Astrocyte of the spinal cord (primary cell): ENCODE measurements around the gene IFNAR1.
A peak's percentile ranks its signal among the peaks of the same experiment; 100 is the strongest.
"Not testable (repeated sequence)": the region's sequence is repeated elsewhere in the genome, so short reads cannot be mapped to it uniquely, and the experiment has no call there.

ENCODE experiments used
- DNase-seq: peaks from one replicate; pipeline ENCODE4 v3.0.0; 2011; ENCODE audit warnings: low read depth, low spot score
- H3K4me3 ChIP-seq: 2 replicates; pipeline ENCODE4 v1.5.1; 2011; ENCODE audit warnings: low read depth, mild to moderate bottlenecking, low read length, moderate library complexity
- in situ Hi-C: cut with HindIII; loops from 2 replicates; pipeline ENCODE4 v1.10.0; 2017; ENCODE audit warnings: low sequenced_read_pairs
- TF ChIP-seq, protein P1 (sequence below): IDR thresholded peaks from 2 replicates; pipeline ENCODE4 v1.5.1; 2012; ENCODE audit warnings: low read depth, mild to moderate bottlenecking, low read length, inconsistent platforms

IFNAR1 gene

DNA sequence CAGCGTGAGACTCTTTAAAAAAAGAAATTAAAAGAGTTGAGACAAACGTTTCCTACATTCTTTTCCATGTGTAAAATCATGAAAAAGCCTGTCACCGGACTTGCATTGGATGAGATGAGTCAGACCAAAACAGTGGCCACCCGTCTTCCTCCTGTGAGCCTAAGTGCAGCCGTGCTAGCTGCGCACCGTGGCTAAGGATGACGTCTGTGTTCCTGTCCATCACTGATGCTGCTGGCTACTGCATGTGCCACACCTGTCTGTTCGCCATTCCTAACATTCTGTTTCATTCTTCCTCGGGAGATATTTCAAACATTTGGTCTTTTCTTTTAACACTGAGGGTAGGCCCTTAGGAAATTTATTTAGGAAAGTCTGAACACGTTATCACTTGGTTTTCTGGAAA is 31.2 kb downstream of the IFNAR1 start:
- DNase-seq: no peak
- no peak overlapping the region for H3K4me3 ChIP-seq
- in situ Hi-C loops: no loop called here
- TF ChIP-seq, protein P1, sequence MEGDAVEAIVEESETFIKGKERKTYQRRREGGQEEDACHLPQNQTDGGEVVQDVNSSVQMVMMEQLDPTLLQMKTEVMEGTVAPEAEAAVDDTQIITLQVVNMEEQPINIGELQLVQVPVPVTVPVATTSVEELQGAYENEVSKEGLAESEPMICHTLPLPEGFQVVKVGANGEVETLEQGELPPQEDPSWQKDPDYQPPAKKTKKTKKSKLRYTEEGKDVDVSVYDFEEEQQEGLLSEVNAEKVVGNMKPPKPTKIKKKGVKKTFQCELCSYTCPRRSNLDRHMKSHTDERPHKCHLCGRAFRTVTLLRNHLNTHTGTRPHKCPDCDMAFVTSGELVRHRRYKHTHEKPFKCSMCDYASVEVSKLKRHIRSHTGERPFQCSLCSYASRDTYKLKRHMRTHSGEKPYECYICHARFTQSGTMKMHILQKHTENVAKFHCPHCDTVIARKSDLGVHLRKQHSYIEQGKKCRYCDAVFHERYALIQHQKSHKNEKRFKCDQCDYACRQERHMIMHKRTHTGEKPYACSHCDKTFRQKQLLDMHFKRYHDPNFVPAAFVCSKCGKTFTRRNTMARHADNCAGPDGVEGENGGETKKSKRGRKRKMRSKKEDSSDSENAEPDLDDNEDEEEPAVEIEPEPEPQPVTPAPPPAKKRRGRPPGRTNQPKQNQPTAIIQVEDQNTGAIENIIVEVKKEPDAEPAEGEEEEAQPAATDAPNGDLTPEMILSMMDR: no peak

DNA sequence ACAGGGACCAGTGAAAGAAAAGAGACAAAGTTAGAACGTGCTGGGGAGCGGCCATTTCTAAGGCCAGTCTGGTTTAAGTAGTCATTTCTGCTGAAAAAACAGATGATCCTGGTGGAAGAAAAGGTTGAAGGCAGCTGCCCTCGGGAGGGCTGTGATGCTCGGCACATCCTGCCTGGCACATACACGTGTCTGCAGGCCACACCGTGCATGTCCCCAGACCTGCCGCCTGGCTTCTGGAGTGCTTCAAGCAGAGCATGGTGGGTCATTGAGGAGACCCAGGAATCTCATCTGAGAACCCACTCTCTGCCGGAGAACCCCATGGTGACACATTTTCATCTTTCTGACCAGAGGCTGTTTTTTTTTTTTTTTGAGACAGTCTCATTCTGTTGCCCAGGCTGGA is 32.4 kb downstream of the IFNAR1 start:
- TF ChIP-seq, protein P1: no peak
- in situ Hi-C loops: no loop called here
- no peak for DNase-seq

DNA sequence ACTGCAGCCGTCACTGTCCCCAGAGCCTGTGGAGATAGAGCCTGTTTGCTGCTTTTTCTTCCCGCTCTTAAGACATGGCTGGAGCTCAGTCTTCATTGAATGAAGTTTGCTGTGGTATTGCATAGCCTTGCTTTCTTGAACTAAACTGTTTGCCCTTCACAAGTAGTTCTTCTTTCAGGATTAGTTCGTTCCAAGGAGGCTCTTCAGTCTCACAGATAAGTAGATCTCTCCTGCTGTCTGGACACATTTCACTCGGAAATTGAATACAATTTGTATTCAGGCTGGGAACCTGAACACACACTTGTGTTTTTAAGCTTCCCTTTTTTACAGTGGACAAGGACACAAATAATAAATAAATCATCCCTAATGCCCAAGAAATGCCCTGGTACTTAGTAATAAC is 34.7 kb downstream of the IFNAR1 start:
- H3K4me3 ChIP-seq: no peak overlapping the region
- in situ Hi-C loops: no loop called here
- TF ChIP-seq, protein P1: no peak
- DNase-seq: no peak

More for the DNA sequence above, 32.4 kb downstream of the IFNAR1 start:
- no peak overlapping the region for H3K4me3 ChIP-seq

DNA sequence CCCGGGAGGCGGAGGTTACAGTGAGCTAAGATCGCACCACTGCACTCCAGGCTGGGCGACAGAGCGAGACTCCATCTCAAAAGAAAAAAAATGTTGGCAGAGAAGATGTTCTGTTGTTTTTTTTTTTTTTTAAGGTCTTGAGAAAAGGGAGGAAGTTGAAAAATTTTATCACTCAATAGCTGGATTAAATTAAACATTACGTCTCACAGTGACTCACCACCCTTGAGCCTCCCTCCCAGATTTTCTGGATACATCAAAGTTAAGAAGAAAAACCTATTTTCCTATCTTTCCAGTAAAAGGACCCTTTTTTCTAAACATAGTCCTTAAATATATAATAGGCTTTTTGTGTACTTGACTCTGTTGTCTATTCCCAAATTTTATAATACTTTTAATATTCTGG is 35.5 kb downstream of the IFNAR1 start:
- in situ Hi-C loops: no loop called here
- TF ChIP-seq, protein P1: no peak
- DNase-seq: peak; percentile 55
- H3K4me3 ChIP-seq: no peak overlapping the region

DNA sequence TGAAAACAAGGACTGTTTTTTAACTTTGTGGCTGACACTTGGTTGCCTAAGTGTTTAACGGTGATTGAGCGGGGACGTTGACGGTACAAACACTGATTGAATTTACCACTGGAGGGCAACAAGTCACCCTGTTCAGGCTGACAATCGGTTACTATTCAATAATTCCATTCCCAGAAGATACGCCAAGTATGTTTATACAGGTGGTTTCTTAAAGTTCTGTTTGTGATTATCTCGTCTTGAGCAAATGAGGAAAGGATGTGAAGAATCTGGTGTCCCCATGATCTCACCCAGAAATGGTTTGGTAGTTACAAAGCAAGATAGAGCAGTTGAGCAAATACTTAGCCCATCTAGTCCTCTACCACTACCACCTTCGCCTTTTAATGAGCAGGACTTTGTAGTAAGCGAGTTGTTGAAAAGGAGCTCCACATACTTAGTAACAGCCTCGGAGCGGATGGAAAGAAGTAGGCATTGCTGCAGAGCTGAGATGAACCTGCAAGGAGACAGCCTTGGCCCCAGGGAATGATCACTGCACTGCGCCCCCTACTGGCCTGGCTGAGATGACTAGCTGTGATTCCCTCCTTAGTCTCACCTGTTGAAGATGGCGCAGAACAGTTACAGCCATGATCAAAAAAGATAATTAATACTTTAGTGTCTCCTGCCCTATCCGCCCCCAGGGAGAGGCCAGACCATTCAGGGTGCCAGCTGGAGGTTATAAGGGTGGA is 36.3 kb downstream of the IFNAR1 start:
- TF ChIP-seq, protein P1: peak; percentile 90
- no peak overlapping the region for H3K4me3 ChIP-seq

GRCh38 chr21:33362044-33362555 is 37.3 kb downstream of the IFNAR1 start:
- in situ Hi-C loops: no loop called here
- TF ChIP-seq, protein P1: no peak
- no peak for DNase-seq
- no peak overlapping the region for H3K4me3 ChIP-seq

More for the DNA sequence above, 36.3 kb downstream of the IFNAR1 start:
- peak; percentile 74 for DNase-seq
- in situ Hi-C loops: no loop called here

DNA sequence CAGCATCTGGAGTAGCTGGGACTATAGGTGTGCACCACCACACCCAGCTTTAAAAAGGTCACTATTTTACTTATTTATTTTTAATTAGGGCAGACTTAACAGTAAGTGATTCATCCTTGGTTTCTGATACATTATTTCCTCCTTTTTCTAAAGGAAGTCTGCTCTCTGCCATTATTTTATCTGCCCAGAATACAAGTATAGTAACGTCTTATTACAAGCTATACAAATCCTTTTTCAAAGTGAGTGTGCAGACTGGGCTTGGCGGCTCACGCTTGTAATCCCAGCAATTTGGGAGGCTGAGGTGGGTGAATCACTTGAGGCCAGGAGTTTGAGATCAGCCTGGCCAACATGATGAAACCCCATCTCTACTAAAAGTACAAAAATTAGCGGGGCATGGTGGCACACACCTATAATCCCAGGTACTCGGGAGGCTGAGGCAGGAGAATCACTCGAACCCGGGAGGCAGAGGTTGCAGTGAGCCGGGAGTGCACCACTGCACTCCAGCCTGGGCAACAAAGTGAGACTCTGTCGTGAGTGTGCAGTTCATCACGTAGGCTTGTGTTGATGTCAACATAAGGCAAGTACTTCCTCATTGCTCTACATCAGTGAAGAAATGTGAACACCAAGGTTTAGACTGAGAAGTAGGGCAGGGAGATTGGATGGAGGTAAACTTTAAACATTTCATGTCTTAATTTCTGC is 39.3 kb downstream of the IFNAR1 start:
- H3K4me3 ChIP-seq, DNase-seq, in situ Hi-C loops: not testable (repeated sequence)
